GM19372 (cell line): ENCODE measurements around the gene TMEM72.

Source experiments
- ATAC-seq: cut with Tn5 transposase; IDR thresholded peaks from one replicate; pipeline ENCODE4 v1.9.1; 2021; ENCODE audit warnings: mild to moderate bottlenecking, low read depth, moderate library complexity; ENCODE audit not compliant: unreplicated experiment

The TMEM72 gene

DNA sequence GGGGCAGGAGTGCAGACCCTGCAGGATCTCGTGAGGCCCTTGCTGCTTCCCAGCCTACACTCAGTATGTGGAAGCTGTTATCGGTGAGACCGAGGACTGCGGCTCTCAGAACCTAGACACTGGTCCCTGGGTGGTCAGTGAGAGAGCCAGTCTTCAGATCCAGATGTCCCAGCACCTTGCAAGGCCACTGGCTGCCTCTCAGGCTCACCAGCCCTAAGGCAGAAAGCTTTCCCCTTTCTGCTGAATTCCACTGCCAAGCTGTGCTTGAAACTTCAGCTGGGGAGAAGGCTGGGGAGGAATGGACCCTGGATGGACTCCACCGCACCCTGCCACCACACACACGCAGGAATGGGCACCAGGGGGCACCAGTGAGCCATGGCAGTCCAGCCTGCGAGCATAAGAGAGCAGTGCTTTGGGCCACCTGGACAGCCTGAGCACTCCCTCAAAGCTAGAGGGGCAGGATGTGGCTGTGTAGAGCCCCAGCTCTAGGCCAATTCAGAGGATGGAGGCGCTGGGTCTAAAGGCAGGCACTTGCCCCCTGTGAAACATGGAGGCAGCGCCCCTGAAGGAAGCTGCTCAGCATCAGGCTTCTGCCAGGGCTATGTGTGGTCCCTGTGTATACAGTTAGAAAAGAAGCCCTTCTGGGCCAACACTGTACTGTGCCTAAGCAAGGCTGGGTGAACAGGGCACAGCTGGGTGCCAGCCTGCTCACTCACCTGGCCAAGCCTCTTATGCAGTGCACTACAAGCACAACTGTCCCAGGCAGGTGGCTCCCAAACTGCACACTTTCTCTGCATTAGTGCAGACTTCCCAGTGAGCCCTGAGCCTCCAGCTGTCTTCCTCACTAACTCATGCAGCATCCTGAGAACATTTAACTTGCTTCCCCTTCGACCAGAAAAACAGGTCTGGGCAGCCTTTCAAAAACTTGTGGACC lies 21.6 kb downstream of the TMEM72 start:
- ATAC-seq, result peak; percentile 99

DNA sequence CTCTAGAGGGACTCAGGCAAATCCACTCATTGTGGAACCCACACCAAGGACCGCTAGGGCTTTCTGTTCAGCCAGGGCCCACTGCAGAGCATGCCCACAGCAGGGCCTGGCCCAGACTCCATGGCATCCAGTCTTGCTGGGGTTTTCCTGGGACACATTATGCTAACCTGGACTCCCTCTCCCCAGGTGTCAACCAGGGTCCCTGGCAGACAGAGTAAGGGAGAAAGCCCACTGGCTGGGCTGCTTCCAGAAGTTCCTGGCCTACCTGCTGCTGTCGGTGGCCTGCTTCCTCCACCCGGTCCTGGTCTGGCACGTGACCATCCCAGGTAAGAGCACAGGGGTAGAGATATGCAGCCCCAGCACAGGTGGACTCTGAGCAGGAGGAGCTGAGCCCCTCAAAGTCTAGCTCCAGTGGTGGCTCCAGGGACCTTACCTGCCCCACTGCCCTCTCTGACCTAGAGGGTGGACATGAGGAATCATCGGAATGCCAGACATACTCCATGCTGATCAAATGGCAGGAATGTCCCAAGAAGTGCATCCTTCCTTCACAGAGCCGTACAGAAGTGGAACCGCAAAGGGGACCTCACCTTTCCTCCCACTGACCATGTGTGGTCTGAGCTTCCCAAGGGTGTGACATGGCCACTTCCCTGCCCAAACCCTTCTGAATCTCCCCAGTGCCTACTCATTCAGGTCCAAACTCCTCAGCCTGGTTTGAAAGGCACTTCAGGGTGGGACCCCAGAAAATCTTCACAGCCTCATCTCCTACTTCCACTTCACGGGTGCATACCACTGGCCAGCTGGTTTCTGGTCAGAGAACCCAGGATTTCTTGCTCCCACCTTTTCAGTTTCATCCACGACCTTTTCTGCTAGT lies 22.5 kb downstream of the TMEM72 start:
- no peak for ATAC-seq

DNA sequence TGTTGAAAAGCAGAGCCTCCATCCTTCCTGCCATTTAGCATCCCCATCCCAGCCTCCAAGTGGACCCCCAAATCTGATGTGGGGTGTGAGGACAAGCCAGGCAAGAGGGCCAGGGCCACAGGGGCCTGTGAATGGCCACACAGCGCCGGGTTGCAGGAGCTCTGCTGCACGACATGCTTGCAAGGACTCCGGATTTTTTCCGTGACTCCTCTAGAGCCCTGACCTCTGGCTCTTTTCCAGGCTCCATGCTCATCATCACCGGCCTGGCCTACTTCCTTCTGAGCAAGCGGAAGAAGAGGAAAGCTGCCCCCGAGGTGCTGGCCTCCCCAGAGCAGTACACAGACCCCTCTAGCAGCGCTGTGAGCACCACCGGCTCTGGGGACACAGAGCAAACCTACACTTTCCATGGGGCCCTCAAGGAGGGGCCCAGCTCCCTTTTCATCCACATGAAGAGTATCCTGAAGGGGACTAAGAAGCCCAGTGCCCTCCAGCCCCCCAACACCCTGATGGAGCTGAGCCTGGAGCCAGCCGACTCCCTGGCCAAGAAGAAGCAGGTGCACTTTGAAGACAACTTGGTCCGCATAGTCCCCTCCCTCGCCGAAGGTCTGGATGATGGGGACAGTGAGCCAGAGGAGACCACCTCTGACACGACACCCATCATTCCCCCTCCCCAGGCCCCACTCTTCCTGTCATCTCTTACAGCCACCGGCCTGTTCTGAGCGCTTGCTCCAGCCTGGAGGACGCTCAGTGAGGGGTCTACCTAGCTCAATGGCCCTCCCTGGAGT lies 23.5 kb downstream of the TMEM72 start:
- no peak for ATAC-seq

DNA sequence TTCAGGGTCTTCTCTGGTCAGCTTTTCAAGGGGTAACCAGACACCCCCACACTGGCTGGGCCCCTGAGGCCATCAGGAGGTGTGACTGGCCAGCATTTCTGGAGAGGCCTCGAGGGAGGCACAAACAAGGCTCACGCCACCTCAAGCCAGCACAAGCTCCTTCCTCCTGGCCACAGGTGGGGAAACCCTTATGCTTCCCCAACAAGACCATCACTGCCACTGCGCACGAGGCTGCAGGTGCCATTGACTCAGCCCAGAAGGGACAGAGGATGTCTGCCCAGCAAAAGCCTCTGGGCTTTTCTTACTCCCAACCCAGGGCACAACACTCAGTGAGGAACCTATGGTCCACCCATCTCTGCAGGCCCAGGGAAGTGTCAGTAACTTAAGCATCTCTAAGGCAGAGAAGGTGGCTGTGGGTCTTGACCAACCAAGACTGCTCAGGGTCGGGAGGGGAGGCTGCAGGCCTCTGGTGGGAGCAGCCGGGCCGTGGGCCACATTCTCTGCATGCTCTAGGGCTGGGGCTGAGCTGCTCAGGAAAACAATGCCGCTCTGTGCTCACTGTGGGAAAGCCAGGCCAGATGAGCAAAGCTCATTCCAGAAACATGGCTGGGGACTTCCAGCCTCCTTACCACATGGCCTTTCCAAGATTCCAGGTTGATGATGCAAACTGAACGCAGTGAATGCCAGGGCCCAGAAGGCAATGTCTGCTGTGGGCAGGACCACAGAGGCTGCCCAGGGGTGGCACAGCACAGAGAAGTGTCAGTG lies 24.2 kb downstream of the TMEM72 start:
- ATAC-seq, result no peak

DNA sequence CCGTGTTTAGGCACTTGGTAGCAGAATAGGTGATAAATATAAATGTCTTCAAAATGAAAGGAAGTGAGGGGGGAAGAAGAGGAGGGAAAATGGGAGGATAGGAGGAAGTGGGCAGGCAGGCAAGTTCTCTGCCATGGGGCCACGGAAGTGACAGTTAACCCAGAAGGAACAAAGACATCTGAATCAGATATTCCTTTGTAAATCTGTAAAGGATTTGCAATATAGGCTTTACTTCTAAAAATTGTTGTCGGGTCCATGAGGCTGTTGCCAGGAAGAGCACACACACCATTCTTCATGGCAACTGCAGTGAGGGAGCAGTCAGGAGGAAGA lies 24.8 kb downstream of the TMEM72 start:
- no peak for ATAC-seq

DNA sequence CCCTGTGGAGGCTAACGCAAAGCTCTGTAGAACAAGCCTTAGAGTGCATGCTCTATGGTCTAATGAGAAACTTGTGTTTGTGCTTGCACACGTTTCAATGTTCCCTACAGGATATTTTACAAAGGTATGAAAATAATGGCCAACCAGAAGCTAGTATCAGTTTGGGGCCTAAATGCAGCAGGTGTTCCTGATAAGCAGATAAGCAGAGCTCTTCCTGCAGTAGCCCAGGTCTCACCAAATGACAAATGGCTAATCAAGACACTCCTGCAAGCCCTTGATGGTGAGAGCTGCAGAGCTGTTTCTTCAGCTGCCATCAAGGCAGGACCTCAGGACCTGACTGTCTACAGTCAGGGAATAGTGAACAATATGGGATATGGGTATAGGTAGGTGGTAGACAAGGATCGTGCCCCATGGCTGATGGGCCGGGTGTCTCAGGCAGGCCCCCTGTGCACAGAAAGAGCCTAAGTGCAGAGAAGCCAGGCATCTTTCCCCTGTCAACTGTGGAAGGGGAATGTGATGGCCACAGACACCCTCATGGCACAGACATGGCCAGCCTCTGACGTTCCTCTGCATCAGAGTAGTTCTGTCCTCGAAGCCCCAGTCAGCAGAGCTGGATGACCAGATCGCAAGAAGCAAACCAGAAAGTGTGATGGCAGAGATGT lies 25.3 kb downstream of the TMEM72 start:
- ATAC-seq, result no peak

DNA sequence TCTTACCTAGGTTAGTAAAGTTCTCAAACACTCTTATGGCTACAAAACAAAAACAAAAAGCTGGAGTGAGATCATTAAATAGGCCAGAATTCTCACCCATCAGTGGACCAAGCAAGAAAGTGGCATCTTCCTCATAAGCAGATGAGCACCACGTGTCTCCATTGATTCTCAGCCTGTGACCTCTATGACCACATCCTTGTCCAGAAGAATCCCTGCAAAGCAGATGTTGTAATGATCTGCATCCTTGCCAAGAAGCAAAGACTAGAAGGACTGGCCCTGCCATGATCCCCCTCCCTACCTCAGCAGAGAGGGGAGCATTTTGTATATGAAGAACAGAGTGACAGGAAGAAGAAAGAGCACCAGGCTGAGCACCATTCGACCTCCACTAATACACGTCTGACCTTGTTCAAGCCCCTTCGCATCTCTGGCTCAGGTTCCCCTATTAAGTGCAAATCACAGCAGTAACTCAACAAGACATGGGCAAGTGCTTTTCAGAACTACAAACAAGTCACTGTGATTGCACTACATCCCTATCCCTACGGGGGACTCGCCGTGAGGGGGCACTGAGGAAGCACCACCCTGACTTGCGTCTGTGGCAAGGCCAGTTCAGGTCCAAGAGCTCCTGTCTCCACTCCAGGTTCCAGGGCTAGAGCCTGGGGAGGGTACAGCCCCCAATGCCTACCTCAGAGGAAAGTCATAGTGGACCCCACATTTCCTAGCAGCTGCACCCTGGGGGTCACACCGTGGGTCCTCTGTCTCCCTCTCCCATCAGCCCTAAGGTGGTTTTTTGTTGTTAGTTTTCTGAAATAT lies 26.3 kb downstream of the TMEM72 start:
- no peak for ATAC-seq

DNA sequence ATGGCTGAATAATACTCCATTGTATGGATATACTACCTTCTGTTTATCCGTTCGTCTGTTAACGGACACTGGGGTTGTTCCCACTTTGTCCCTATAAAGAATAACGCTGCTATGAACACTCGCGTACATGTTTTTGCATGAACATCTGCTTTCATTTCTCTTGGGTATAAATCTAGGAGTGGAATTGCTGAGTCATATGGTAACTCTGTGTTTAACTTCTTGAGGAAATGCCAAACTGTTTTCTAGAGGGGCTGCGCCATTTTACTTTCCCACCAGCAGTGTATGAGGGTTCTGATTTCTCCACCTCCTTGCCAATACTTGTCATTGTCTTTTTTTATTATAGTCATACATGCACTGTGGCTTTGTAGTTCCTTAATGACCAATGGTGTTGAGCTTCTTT lies 27.8 kb downstream of the TMEM72 start:
- ATAC-seq, result no peak

DNA sequence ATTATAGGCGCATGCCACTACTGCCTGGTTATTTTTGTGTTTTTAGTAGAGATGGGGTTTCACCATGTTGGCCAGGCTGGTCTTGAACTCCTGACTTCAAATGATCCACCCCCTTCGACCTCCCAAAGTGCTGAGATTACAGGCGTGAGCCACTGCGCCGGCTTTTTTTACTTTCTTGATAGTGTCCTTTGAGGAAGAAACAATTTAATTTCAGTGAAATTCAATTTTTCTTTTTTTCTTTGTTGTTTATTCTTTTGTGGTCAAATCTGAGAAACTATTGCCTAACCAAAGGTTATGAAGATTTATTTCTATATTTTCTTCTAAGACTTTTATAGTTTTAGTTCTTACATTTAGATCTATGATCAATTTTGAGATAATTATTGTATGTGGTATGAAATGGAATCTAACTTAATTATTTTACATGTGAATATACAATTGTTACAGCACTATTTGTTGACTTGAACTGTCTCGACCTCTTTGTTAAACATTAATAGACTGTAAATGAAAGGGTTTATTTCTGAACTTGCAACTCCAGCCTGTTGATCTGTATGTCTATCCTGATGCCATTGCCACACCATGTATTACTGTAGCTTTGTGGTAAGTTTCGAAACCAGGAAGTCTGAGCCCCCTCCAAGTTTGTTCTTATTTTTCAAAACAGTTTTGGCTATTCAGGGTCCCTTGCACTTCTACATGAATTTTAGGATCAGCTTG lies 28.7 kb downstream of the TMEM72 start:
- no peak for ATAC-seq

DNA sequence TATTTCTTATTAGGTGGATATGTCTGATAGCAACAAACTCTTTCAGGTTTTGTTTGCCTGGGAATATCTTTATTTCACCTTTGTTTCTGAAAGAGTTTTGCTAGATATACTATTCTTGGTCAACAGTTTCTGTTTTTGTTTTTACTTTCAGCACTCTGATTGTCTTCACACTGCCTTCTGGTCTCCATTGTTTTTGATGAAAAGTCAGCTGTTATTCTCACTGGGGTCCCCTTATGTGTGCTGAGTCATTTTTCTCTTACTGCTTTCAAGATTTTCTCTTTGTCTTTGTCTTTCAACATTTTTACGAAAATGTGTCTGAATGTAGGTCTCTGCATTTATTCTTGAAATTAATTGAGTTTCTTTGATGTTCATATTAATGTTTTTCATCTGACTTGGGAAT lies 33.2 kb downstream of the TMEM72 start:
- no peak for ATAC-seq

DNA sequence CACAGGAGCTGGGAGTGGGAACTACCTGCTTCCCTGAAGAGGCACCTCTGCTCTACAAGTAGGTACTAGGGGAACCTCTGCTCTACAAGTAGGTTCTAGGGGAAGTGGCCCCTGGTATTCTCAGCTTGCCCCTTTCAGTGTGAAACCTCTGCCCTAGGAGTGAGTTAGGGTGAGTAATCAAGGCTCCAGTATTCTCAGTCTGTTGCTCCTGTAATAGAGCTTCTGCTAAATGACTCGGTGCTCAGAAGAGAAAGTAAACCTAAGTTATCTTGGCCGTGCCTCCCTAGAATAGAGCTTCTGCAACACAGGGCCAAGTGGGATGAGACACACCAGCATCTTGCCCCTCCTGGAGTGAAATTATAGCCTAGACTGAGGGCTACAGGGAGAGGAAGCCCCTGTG lies 35.1 kb downstream of the TMEM72 start:
- peak; percentile 51 for ATAC-seq

DNA sequence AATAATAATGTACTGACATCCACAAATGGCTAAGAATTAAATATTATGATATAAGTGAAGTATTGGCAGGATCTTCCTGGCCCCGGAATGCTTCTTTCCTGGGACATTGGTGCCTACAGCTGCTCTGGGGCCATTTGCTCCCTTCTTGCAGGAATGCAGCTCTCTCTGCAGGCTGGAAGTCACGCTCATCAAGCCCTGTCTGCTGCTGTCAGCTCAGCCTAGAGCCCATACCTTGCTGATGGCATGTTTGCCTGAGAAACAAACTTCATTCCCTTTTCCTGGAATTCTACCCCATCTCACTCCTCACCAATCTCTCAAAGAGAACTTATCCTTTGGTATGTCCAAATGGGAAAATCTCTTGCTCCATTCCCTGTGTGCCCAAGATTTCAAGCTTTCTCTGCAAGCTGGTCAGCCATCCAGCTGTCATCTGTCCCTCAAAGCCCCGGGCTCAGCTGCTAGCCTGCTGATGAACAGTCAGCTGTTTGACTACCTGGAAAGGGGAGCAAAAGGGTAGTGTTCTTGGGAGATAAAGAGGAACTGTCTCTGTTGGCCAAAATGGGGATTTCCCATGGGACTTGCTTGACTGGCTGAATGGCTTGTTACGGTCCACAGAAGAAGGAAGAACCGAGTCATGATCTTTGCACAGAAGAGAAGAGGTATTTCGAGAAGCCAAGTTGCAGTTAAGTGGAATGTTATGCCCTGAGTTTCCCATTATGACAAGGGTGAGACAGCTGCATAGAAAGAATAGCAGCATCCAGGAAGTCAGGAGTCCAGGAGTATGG lies 36.4 kb downstream of the TMEM72 start:
- peak; percentile 53 for ATAC-seq

DNA sequence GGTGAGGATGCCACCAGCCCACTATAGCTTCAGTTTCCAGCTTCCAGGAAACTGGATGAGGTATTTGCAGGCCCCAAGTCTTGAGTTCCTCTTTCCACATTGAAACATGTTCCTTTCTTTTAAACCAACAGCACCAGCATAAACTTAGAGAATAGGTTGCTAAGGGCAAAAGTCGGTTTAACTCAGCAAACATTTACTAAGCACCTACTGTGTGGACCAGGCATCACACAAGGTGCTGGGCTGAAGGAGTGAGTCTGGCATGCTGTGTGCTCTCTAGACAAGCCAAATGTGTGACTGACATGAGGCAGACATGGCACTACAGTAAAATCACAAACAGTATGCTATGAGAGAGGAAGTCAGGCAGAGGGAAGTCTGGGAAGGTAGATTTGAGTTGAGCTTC lies 37.5 kb downstream of the TMEM72 start:
- ATAC-seq, result no peak

DNA sequence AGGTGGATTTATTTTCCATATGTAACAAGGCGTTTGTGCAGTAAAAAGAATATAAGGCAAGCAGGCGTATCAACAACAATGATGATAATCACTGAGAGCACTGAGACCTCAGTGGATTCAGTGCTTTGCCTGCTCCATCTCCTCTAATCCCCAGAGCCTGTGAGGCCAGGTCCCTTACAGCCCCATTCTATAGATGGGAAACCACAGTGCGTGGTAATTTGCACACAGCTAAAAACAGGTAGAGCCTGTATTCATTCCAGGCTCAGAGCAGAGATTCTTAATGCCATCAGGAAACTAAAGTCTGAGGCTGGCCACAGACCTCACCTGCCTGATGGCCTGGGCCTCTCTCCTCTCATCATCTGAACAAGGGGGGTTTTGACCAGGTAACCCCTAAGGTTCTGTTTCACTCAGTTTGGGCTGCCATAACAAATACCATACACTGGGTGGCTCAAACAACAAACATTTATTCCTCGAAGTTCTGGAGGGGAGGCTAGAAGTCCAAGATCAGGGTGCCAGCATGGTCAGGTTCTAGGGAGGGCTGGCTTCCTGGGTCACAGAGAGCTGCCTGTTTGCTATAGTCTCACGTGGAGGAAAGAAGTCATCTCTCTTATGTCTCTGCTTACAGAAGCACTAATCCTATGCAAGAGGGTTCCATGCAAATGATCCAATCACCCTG lies 38.1 kb downstream of the TMEM72 start:
- no peak for ATAC-seq

DNA sequence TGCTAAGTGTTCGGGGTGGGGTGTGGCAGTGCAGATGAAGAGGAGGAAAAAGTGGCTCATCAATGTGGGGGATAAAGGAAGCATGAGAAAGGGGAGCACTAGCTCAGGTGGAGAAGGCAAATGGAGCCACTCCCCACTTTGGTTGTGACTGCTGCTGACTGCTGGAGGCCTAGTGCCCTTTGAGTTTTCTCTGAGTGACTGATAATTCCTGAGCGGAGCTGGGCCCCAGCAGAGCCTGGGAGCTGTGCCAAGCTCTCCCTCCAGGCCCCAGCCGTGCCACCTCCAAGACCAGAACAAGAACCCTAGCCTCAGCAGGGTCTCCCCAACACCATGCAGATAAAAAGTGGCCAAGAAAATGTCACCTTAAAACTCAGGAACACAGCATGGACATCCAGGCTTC lies 38.8 kb downstream of the TMEM72 start:
- ATAC-seq, result no peak

DNA sequence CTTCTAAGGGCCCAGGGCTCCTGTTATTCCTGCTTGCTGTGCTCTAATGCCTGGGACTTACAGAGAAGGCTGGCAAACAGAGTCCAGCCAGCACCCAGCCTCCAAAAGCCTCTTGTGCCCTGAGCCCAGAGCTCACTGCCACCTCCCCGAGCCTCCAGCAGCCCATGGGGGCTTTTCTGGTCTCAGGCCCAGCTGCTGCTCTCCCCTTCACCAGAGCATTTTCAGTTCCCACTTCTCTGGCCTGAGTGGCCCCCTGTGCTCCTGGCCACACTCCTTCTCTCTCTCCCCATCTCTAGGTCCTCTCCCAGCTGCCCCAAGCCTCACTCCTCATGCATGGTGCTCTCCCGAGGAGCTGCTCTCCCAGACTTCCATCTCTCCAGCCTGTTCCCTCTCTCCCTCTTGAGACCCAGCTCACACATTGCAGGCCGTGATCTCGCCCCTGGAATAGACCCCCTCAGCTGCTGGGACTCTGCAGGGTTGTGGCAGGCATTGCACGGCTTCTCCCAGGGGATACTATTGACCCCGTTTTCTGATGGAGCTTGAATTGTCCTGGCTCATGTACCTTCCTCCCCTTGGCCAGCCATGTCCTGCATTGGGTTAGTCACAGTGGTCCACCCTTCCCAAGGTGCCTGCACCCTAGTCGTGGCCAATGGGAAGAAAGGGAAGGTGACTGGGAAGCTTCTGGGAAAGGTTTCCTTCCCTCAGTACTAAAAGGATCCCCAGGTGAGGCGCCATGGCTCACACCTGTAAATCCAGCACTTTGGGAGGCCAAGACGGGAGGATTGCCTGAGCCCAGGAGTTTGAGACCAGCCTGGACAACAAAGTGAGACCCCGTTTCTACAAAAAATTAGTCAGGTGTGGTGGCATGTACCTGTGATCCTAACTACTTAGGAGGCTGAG lies 39.4 kb downstream of the TMEM72 start:
- ATAC-seq, result no peak
